GM18517 (cell line): ENCODE data around the gene CCDC106.
A peak's percentile ranks its signal among the peaks of the same experiment; 100 is the strongest.

Source experiments
- ATAC-seq: cut with Tn5 transposase; IDR thresholded peaks from one replicate; pipeline ENCODE4 v1.9.1; 2021; ENCODE audit warnings: mild to moderate bottlenecking, moderate library complexity; ENCODE audit not compliant: unreplicated experiment

The CCDC106 gene

DNA sequence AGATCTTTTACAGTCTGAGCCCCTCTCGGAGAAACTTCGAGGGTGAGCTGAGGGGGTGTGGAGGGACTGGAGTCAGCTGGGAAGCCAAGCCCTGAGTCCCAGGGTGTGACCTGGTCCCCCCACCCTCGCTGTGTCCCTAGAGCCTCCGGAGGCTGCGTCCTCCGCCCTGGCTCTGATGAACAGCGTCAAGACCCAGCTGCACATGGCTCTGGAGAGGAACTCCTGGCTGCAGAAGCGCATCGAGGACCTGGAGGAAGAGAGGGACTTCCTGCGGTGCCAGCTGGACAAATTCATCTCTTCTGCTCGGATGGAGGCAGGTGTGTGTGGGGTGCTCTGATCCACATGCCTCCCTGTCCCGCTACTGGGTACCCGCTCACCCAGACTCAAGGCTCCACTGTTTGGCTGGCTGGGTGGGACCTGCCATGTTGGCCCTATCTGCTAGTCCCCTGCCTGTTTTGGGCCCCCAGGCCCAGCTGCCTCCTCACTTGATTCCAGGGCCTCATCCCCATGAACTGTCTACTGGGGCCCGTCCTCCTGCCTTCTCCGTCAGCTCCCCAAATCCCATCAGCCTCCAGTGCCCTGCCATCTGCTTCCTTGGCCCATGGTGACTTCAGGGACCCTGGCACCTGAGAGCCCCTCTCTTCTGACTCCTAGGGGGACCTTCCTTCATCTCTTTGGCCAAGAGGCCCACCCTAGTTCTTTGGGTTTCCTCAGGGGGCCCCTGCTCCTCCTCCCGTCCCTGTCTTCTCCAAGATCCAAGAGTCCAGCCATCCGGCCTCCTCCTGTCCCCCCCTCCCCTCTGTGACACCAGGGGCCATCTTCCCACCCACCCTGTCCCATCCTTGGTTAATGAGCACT, 1.5 kb downstream of the CCDC106 start:
- ATAC-seq, result no peak

DNA sequence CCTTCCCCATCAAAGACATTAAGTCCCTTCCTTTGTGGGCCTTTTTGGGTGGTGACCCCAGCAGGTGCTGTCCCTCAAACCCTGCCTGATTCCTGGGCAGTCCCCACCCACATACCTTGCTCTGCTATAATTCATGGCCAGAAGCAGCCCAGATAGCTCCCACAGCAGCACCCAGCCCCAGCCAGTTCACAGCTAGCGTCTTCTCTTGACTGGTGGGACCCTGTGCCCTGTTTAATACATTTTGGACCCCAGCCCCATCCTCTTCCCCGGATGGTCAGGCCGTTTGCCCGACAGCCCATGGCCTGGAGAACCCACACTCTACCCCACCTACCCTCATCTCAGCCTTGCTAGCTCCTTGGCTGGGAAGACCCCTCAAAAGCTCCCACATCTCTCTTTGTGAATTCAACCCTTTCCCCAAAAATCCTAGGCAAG, 2.1 kb downstream of the CCDC106 start:
- no peak for ATAC-seq

GRCh38 chr19:55650602-55651230, 2.7 kb downstream of the CCDC106 start:
- no peak for ATAC-seq

GRCh38 chr19:55651236-55651635, 3.2 kb downstream of the CCDC106 start:
- no peak for ATAC-seq

DNA sequence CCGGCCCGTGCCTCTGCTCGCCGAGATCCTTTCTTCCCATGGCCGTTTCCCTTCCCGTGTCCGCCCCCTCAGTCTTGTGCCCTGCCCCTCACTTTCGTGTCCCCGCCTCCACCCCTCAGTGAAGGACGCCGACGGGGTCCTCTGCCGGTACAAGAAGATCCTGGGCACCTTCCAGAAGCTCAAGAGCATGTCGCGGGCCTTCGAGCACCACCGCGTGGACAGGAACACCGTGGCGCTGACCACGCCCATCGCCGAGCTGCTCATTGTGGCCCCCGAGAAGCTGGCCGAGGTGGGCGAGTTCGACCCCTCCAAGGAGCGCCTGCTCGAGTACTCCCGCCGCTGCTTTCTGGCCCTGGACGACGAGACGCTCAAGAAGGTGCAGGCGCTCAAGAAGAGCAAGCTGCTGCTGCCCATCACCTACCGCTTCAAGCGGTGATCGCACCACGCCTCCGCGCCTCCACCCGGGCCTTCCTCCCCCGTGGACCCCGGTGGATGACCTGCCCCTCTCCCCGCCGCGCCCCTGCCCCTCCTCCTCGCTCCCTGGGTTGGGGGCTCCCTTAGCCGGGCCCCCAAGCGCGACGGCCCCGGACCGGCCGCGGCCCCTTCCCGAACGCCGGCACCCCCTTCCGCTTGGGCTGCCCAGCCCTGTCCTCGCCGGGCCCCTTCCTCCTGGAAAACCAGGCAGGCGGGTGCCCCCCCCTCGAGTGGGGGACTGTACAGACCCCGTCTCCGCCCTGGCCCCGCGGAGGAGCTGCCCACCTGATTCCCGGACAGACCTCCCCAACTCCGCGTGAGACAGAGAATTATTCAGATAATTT, 4.5 kb downstream of the CCDC106 start:
- ATAC-seq, result no peak

DNA sequence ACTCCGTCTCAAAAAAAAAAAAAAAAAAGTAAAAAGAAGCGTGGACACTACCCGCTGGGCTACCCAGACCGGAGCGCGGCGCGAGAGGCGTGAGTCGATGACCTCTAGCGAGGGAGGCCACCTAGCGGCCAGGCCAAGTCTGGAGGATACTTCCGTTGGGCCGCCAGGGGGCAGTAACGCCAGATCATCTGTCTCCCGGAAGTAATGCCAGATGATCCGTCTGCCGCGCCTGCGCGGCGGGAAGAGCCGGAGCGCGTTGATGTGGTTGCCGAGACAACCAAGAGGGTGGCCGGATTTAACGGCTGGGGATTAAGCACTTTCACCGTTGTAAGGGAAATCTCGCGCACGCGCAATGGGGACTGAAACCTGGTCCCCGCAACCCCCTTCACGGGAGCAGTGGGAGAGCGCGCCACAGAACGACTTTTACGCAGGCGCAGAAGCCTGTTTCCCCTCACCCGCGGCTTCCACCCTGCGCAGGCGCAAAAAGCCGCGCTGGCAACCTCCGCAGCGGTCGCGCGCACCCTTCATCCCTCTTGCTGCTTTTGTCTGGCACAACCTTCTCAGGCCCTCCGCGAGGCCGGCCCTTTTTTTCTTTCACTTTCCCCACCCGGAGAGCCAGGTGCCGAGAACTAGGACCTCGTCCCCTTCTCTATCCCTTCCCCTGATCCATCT, 5.8 kb downstream of the CCDC106 start:
- ATAC-seq, result peak; percentile 34

- peak; percentile 62 for ATAC-seq
These were observed 6.4 kb downstream of the CCDC106 start for GRCh38 chr19:55654323-55654867.

- peak; percentile 37 for ATAC-seq
These were observed 7.0 kb downstream of the CCDC106 start, which contains the start of gene U2AF2 for GRCh38 chr19:55654868-55655647. Gene U2AF2, plus strand, starts transcription at chr19:55655035. Its CDS starts 70 bp downstream, at chr19:55655105.

GRCh38 chr19:55655648-55656040, 7.6 kb downstream of the CCDC106 start:
- no peak for ATAC-seq

DNA sequence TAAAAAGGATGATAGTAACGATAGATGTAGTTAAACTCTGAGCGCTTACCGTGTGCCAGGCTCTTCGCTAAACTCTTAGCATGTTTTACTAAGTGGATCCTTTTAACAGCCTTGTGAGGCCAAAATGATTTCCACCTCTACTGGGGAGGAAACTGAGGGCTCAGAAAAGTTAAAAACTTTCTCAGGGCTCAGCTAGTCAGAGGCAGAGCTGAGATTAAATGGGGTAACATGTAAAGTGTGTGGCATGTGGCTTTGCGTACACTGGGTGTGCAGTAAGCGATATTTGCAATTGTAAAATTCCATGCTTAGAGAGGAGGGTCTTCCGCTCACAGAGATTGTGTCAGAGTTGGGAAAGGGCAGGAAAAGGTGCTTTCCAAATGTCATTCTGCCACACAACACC, 8.5 kb downstream of the CCDC106 start:
- no peak for ATAC-seq

DNA sequence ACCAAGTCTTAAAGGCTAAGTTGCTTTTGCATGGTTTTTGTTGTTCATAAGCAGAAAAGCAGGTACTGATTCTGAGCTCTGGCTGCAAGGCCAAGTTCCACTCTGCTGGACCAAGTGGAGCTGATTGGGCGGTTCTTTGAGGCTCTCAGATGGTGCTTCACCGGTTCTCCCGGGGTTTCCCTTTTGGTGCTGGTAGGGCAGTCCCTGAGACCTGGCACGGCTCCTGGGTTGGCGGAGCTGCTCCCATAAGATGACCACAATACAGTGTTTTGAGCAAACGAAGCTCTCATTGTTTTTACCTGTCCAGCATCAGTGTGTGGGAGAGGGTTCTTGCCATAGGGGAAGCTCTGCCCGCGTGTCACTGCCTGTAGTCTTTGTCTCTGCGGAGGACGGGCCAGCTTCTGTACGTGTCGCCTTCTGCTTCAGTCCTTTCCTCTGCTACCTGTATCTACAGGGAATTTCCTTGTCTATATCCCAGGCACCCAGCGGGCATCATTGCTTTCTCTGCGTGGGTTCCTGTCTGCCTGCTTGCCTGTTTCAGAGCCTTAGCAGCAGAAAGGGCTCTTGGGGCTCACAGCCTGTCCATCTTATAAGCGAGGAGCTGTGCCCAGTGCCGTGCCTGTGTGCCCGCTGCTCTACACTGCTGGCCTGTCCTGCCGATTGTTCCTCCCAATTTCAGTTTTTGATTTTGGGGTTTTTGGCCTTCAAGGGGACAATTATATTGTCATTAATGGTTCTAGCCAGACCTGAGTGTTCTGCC, 9.2 kb downstream of the CCDC106 start:
- no peak for ATAC-seq

DNA sequence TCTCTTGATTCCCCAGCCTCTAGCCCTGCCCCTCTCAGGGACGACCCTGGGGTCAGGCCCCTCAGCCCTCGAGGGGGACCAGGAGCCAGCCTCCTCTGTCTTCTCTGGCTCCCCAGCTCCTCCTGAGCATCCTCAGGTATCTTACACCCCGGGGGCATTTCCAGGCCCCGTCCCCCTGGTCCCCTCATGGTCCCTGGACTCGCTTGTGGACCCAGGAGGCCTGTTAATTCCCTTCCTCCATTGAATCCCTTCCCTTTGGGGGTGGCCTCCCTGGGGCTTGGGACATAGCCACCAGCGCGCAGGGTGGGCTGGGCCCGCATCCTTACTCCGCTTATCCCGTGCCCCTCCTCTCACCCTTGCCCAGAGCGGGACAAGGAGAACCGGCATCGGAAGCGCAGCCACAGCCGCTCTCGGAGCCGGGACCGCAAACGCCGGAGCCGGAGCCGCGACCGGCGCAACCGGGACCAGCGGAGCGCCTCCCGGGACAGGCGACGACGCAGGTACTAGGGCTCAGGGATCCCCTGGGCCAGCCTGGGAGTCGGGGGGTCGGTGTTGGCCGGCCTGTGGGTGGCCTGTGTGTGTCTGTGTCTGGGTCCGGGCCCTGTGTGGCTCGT, 10.9 kb downstream of the CCDC106 start:
- ATAC-seq, result no peak

GRCh38 chr19:55659822-55660221, 11.8 kb downstream of the CCDC106 start:
- ATAC-seq, result no peak

DNA sequence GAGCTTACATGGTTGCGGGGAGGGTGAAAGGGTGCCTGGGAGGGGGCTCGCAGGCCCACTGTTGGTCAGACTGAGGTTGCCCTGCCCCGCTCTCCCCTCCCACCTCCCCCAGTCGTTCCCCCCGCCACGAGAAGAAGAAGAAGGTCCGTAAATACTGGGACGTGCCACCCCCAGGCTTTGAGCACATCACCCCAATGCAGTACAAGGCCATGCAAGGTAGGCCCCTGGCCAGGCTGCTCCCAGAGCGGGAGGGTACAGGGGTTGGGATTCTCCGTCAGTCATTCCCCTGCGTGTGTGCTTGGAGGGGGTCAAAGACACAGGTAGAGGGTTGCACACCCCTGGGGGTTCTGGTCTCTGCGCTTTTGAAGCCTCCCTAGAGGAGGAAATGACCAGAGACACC, 12.4 kb downstream of the CCDC106 start:
- ATAC-seq, result no peak

DNA sequence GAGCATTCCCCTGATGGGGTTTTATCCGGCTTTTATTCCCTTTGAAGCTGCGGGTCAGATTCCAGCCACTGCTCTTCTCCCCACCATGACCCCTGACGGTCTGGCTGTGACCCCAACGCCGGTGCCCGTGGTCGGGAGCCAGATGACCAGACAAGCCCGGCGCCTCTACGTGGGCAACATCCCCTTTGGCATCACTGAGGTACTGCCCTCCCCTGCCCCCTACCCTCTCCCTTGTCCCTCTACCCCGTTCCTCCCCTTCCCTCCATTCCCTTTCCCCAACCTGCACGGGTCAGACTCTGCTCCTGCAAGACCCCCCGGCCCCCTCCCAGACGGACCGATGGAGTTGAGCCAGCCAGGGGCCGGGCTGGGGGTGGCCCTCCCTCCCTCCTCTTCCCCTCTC, 13.0 kb downstream of the CCDC106 start:
- no peak for ATAC-seq

DNA sequence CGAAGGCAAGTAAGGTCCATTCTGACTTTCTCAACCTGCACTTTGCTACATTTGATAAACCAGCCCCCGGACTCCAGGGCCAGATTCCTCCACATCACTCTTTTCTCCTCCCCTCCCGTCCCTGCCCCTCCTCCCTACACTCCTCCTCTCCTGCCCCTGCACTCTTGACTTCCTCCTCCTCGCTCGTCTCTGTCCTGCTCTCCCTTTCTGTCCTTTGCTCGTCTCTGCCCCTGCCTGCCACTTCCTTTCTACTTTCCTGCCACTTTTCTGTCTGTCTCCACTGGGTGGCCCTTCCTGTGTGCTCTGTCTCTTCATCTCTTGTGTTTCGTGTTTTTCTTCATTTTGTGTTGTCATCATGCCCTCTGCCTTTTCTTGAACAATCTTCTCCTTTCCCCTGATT, 13.8 kb downstream of the CCDC106 start:
- ATAC-seq, result no peak

GRCh38 chr19:55663846-55664536, 16.0 kb downstream of the CCDC106 start:
- ATAC-seq, result no peak
